MG63 (cell line): ENCODE data around the gene FN1. TPM values are rescaled to one million over a fixed set of nuclear protein-coding genes. Genes with fewer than 3 reads are reported as not detected.
"Not testable (repeated sequence)": the region's sequence is repeated elsewhere in the genome, so short reads cannot be mapped to it uniquely, and the experiment has no call there.

Experiments
- DNase-seq: peaks from one replicate; pipeline ENCODE4 v3.0.0-alpha.2; 2020
- H3K27me3 ChIP-seq: fragments of 250-450 bp; sonication (Bioruptor Pico); 2 replicates; pipeline ENCODE4 v1.5.1; 2020; ENCODE audit warnings: mild to moderate bottlenecking, moderate library complexity
- H3K36me3 ChIP-seq: fragments of 250-450 bp; sonication (Bioruptor Pico); 2 replicates; pipeline ENCODE4 v1.5.1; 2020; ENCODE audit warnings: mild to moderate bottlenecking, moderate library complexity
- H3K4me3 ChIP-seq: fragments of 250-450 bp; sonication (Bioruptor Pico); 2 replicates; pipeline ENCODE4 v1.5.1; 2020; ENCODE audit warnings: mild to moderate bottlenecking, moderate library complexity
- H3K9me3 ChIP-seq: fragments of 250-450 bp; sonication (Bioruptor Pico); 2 replicates; pipeline ENCODE4 v1.5.1; 2020; ENCODE audit warnings: mild to moderate bottlenecking, moderate library complexity
- total RNA-seq: library from RNA; depleted of rRNA; stranded (reverse); fragments of >200 nt; shearing (Covaris generic); gene quantifications from 2 replicates; pipeline ENCODE4 v1.2.3, GENCODE V29; 2014; ENCODE audit warnings: low replicate concordance

Gene FN1
- total RNA-seq, 1 experiment from 2014 or later = 453 TPM

DNA sequence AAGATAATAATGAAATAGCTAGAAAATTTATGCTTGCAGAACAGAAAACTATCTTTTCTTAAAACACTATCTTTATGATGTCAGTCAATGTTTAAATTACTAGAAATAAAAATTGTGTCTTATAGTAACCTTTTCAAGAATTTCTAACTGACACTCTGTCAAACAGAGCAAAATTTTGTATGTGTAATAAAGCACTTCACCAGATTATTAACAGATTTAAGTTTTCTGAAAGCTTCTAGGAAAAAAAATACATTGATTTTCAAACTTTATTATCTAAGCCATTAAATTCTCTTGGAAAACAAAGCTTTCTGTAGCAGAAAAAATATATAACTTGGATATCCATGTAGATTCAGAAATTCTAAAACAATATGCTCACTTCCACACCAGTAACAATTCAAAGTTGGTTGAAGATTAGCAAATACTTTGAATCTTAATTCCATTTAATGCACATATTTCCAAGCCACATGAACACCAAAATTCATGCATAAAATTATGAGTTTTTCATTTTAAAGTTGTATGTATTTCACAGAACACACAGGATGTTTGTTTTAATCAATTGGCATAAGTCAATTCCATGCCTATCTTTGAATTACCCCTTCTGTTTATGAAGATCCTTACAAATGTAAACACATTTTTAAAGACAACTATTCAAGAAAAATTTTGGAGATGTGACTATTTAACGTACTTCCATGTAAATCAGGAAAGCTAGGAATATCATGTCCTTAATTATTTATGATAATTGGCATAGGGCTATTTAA lies 19.9 kb downstream of the FN1 start:
- Histone ChIP-seq H3K36me3 (peaks cover 68% of the 10 kb centered on the region), H3K4me3 (no peak overlapping the region), H3K27me3 (no peaks in the 10 kb centered on the region), H3K9me3 (no peaks in the 10 kb centered on the region)
- DNase-seq = no peak

- peaks cover 62% of the 10 kb centered on the region for H3K36me3 ChIP-seq
- no peaks in the 10 kb centered on the region for H3K27me3 ChIP-seq
- H3K9me3 ChIP-seq = no peaks in the 10 kb centered on the region
- no peak for DNase-seq
- H3K4me3 ChIP-seq = no peak overlapping the region
These were observed 20.6 kb downstream of the FN1 start for GRCh38 chr2:215415218-215415617.

DNA sequence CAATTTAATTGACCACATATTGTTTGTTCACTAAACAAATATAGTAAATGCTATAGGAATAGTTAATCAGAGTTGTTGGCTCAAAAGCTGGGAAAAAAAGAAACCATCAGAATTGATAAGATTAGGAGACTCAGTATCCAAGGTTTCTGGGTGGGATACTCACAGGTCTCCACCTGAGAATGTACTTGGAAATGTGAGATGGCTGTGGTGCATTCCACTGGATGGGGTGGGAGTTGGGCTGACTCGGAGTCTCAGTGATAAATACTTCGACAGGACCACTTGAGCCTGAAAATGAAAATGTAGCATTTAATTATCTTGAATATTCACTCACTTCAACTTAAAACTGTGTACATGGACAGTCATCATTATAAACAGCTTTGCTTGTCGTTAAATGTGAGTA lies 21.2 kb downstream of the FN1 start:
- DNase-seq = no peak
- H3K36me3 ChIP-seq = peaks cover 63% of the 10 kb centered on the region

DNA sequence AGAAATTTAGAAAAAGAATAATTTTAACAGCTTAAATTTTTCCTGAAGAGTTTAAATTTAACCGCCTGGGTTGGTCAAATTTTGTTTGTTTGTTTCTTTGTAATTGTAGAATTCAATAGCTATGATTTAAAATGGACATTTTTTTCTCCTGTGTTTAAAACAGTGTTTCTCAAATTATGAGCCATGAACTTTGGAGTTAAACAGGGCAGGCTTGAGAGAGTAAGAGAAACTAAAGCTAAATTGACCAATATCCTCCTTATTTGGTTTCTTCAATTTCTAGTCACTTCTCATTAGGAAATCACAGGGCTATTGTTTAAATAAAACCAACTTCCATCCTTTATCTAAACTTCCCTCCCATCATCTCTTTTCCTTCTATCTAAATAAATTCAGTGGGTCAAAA lies 21.9 kb downstream of the FN1 start:
- Histone ChIP-seq H3K27me3 (no peaks in the 10 kb centered on the region), H3K36me3 (peaks cover 63% of the 10 kb centered on the region), H3K9me3 (no peaks in the 10 kb centered on the region), H3K4me3 (no peak overlapping the region)
- DNase-seq = no peak

More for the DNA sequence above, 21.2 kb downstream of the FN1 start:
- no peaks in the 10 kb centered on the region for H3K9me3 ChIP-seq
- no peaks in the 10 kb centered on the region for H3K27me3 ChIP-seq
- H3K4me3 ChIP-seq = no peak overlapping the region

GRCh38 chr2:215413484-215413777 lies 22.4 kb downstream of the FN1 start:
- Histone ChIP-seq H3K27me3 (no peaks in the 10 kb centered on the region), H3K36me3 (peaks cover 62% of the 10 kb centered on the region), H3K4me3 (no peak overlapping the region), H3K9me3 (no peaks in the 10 kb centered on the region)
- no peak for DNase-seq

- no peak overlapping the region for H3K4me3 ChIP-seq
- H3K27me3 ChIP-seq = no peaks in the 10 kb centered on the region
- H3K9me3 ChIP-seq = no peaks in the 10 kb centered on the region
- DNase-seq = no peak
- peaks cover 59% of the 10 kb centered on the region for H3K36me3 ChIP-seq
These were observed 23.7 kb downstream of the FN1 start for GRCh38 chr2:215411941-215412743.

DNA sequence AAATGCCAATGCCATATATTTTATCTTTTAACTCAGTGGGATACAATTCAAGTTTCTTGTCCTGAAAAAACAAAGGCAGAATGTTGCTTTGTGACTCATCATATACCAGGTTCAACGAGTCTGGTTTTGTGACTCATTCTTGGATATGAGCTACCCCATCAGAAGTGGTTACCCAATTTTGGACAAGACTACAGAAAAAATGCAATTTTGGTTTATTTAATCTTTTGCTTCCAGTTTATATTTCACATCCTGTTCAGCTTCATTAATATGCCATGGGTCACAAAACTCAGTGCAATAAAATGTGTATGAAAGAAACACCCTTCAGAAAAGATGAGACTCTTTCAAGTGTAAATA lies 25.0 kb downstream of the FN1 start:
- peak; percentile 20 for DNase-seq
- H3K36me3 ChIP-seq = peaks cover 64% of the 10 kb centered on the region
- H3K9me3 ChIP-seq = no peaks in the 10 kb centered on the region
- no peaks in the 10 kb centered on the region for H3K27me3 ChIP-seq
- H3K4me3 ChIP-seq = no peak overlapping the region

DNA sequence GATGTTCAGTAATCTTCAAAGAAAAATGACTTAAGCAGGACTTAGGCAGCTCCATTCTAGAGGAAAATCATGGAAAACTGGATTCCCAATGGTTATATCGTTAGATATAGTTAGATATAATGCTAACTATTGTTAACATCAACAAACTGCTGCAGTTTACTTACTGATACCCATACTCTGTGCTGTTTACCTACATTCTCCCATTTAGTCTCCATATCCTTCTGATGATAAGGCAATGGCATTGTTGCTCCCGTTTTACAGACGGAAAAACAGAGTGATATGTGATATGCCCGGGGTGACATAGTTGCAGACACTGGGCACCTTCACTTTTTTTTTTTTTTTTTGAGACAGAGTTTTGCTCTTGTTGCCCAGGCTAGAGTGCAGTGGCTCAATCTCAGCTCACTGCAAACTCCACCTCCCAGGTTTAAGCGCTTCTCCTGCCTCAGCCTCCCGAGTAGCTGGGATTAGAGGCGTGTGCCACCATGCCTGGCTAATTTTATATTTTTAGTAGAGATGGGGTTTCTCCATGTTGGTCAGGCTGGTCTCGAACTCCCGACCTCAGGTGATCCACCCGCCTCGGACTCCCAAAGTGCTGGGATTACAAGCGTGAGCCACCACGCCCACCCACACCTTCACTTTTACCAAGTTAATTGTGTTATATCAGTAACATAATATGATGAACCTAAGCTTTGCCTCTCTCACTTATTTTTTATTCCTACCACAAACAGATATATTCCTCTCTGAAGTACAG lies 25.5 kb downstream of the FN1 start:
- H3K27me3 ChIP-seq, DNase-seq, H3K4me3 ChIP-seq, H3K9me3 ChIP-seq: not testable (repeated sequence)
- peaks cover 67% of the 10 kb centered on the region for H3K36me3 ChIP-seq

DNA sequence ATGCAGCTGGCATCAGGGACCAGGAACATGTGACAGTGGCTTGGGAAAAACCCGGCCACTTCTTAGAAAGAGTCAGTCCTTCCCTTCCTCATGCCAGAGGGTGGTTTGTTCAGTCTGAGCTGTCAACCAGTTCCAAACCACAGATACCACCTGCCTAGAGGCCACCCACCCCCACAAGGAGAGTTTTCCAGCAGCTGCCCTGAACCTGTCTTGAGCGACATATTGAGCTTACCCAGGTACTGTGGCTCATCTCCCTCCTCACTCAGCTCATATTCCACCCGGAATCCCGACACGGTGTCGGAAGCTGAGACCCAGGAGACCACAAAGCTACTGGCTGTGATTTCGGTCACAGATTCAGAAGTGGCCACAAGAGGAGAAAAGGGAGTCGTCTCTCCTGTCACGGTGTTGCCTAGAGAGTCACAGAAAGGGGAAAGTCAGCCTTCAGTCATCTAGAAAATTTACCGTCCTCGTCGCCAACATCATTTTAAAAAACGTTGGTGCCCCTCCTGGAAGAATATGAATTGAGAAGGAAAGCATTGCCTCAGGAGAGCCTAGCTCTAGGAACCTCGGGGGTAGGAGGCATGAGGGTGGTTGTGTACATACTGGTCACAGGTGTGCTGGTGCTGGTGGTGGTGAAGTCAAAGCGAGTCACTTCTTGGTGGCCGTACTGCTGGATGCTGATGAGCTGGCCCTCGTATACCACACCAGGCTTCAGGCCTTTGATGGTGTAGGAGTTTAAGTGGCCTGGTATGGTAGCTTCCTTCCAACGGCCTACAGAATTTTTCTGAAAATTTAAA lies 26.3 kb downstream of the FN1 start:
- DNase-seq = no peak
- Histone ChIP-seq H3K36me3 (peaks cover 69% of the 10 kb centered on the region), H3K4me3 (no peak overlapping the region), H3K27me3 (no peaks in the 10 kb centered on the region), H3K9me3 (no peaks in the 10 kb centered on the region)

GRCh38 chr2:215408441-215408840 lies 27.4 kb downstream of the FN1 start:
- not testable (repeated sequence) for H3K4me3 ChIP-seq, H3K9me3 ChIP-seq, DNase-seq, H3K27me3 ChIP-seq
- peaks cover 67% of the 10 kb centered on the region for H3K36me3 ChIP-seq

DNA sequence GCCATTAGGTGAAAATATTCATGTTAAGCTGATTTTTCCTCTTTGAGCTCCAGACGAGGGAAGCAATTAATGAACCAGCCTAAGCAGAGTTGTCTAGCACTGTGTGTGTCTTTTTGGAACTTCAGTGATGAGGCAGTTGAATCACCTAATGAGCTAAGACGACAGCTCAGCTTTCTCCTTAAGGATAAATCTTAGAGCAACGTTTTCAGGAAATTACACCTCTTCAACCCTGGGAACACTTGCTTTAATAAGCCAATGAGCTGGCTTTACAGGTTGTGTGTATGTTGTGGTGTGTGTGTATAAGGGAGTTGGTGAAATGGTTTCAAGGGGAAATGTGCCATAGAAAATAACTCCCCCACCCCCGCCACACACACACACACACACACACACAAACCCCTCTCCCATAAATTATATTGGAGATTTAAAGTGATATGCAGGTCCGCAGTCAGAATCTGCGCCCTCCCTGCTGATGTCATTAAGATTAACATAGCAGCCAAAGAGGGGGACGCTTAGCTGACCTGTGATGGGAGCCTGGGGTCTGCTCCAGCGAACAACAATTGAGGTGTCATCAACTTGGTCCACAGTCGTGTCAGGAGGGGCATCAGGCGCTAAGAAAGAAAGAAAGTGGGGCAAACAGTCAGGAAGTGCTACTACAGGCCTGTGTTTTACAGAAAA lies 28.1 kb downstream of the FN1 start:
- Histone ChIP-seq H3K4me3 (no peak overlapping the region), H3K9me3 (no peaks in the 10 kb centered on the region), H3K27me3 (no peaks in the 10 kb centered on the region), H3K36me3 (peaks cover 65% of the 10 kb centered on the region)
- DNase-seq = no peak

- Histone ChIP-seq H3K27me3 (no peaks in the 10 kb centered on the region), H3K9me3 (no peaks in the 10 kb centered on the region), H3K4me3 (no peak overlapping the region), H3K36me3 (peaks cover 62% of the 10 kb centered on the region)
- no peak for DNase-seq
These were observed 28.8 kb downstream of the FN1 start for GRCh38 chr2:215407061-215407460.

DNA sequence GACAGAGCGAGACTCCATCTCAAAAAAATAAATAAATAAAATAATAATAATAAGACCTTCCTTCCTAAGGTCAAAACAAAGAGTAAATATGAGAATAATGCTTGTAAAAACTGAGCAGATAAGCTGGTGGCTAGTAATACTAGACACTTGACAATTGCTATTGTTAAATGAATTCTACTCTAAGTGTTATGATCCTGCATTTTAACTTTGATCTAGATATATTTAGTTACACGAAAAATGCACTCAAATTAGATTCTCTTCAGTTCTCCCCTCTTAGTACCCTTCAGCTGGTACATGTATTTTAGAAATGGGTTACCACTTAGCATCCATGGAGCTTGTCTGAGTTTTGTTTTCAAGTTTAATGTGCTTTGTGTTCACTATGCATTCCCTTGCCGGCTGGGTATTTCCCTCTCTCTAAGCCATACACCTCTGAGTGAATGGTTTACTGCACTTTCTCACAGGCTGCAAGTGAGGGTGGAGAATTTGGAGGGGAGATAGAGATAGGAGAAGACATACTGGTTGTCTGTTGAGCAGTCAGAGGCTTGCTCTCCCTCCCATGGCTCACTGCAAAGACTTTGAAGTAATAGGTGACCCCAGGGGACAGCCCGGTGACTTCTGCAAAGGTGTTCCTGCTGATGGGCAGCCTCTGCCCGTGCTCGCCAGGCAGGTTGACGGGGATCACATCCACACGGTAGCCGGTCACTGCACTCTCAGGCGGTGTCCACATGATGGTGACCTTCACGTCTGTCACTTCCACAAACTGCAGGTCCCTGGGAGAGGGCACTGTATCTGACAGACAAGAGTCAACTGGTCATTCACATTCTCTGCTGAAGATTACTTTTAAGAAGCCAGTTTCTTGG lies 29.9 kb downstream of the FN1 start:
- DNase-seq = no peak
- Histone ChIP-seq H3K9me3 (no peaks in the 10 kb centered on the region), H3K4me3 (no peak overlapping the region), H3K36me3 (peaks cover 66% of the 10 kb centered on the region), H3K27me3 (no peaks in the 10 kb centered on the region)

DNA sequence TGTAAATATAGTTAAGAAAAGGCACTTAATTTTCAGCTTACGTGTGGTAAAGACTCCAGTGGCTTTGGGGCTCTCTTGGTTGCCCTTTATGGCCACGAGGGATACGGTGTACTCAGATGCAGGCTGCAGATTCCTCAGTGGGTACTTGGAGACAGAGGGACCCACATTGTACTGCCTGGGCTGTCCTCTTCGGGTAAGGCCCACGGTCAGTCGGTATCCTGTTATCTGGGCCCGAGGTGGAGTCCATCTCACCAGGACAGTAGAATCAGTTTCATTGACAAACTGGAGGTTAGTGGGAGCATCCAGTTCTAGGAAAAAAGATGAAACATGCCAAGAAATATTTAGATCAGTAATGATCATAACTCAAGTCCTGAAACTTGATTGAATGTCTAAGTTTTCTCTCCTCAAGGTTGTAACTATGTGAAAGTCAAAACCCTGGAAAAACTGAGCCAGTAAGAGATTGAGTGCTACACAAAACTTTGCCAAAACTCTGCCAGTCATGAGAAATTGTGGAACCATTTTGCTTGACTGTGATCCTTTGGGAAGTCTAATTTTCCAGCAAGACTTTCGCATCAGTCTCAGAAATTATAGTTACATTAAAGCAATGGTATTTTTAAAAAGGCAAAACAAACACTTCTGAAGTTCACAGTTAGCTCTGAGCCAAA lies 31.4 kb downstream of the FN1 start:
- H3K9me3 ChIP-seq = no peaks in the 10 kb centered on the region
- DNase-seq = no peak
- H3K36me3 ChIP-seq = peaks cover 57% of the 10 kb centered on the region
- no peak overlapping the region for H3K4me3 ChIP-seq
- H3K27me3 ChIP-seq = no peaks in the 10 kb centered on the region
